ENCODE results near the gene FBRS. TPM values are rescaled to one million over a fixed set of nuclear protein-coding genes. Genes with fewer than 3 reads are reported as not detected.

Gene FBRS
- total and polyA plus RNA-seq, 2 of the 8 experiments (the other 6 are each of a cell fraction or from before 2014, with no cell fraction given): 2.4 to 13.9 TPM

DNA sequence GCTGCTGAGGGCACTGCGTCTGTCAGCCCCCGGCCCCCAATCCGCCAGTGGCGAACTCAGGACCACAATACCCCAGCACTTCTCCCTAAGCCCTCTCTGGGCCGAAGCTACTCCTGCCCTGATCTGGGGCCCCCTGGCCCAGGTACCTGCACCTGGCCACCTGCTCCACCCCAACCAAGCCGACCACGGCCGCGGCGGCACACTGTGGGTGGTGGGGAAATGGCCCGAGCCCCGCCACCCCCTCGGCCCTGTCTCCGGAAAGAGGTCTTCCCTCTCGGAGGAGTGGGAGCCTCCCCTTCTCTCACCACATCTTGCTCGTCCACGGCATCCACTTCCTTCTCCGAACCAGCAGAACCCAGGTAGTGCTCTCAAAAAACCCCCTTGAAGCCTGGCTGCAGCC lies 3.4 kb upstream of the FBRS start (continued):
- TF ChIP-seq, protein P1, sequence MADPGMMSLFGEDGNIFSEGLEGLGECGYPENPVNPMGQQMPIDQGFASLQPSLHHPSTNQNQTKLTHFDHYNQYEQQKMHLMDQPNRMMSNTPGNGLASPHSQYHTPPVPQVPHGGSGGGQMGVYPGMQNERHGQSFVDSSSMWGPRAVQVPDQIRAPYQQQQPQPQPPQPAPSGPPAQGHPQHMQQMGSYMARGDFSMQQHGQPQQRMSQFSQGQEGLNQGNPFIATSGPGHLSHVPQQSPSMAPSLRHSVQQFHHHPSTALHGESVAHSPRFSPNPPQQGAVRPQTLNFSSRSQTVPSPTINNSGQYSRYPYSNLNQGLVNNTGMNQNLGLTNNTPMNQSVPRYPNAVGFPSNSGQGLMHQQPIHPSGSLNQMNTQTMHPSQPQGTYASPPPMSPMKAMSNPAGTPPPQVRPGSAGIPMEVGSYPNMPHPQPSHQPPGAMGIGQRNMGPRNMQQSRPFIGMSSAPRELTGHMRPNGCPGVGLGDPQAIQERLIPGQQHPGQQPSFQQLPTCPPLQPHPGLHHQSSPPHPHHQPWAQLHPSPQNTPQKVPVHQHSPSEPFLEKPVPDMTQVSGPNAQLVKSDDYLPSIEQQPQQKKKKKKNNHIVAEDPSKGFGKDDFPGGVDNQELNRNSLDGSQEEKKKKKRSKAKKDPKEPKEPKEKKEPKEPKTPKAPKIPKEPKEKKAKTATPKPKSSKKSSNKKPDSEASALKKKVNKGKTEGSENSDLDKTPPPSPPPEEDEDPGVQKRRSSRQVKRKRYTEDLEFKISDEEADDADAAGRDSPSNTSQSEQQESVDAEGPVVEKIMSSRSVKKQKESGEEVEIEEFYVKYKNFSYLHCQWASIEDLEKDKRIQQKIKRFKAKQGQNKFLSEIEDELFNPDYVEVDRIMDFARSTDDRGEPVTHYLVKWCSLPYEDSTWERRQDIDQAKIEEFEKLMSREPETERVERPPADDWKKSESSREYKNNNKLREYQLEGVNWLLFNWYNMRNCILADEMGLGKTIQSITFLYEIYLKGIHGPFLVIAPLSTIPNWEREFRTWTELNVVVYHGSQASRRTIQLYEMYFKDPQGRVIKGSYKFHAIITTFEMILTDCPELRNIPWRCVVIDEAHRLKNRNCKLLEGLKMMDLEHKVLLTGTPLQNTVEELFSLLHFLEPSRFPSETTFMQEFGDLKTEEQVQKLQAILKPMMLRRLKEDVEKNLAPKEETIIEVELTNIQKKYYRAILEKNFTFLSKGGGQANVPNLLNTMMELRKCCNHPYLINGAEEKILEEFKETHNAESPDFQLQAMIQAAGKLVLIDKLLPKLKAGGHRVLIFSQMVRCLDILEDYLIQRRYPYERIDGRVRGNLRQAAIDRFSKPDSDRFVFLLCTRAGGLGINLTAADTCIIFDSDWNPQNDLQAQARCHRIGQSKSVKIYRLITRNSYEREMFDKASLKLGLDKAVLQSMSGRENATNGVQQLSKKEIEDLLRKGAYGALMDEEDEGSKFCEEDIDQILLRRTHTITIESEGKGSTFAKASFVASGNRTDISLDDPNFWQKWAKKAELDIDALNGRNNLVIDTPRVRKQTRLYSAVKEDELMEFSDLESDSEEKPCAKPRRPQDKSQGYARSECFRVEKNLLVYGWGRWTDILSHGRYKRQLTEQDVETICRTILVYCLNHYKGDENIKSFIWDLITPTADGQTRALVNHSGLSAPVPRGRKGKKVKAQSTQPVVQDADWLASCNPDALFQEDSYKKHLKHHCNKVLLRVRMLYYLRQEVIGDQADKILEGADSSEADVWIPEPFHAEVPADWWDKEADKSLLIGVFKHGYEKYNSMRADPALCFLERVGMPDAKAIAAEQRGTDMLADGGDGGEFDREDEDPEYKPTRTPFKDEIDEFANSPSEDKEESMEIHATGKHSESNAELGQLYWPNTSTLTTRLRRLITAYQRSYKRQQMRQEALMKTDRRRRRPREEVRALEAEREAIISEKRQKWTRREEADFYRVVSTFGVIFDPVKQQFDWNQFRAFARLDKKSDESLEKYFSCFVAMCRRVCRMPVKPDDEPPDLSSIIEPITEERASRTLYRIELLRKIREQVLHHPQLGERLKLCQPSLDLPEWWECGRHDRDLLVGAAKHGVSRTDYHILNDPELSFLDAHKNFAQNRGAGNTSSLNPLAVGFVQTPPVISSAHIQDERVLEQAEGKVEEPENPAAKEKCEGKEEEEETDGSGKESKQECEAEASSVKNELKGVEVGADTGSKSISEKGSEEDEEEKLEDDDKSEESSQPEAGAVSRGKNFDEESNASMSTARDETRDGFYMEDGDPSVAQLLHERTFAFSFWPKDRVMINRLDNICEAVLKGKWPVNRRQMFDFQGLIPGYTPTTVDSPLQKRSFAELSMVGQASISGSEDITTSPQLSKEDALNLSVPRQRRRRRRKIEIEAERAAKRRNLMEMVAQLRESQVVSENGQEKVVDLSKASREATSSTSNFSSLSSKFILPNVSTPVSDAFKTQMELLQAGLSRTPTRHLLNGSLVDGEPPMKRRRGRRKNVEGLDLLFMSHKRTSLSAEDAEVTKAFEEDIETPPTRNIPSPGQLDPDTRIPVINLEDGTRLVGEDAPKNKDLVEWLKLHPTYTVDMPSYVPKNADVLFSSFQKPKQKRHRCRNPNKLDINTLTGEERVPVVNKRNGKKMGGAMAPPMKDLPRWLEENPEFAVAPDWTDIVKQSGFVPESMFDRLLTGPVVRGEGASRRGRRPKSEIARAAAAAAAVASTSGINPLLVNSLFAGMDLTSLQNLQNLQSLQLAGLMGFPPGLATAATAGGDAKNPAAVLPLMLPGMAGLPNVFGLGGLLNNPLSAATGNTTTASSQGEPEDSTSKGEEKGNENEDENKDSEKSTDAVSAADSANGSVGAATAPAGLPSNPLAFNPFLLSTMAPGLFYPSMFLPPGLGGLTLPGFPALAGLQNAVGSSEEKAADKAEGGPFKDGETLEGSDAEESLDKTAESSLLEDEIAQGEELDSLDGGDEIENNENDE (IDR thresholded peaks at IDR 0.05; ENCODE audit: insufficient replicate concordance, low read length): no peak
- no peak for TF ChIP-seq SP2 (IDR thresholded peaks at IDR 0.05; ENCODE audit: low read length)
- TF ChIP-seq CEBPB (IDR thresholded peaks at IDR 0.05; ENCODE audit: low read depth, low read length): no peak
- TF ChIP-seq SP4 (IDR thresholded peaks at IDR 0.05; ENCODE audit: low read length): no peak
- no peak for TF ChIP-seq EZH2 (IDR thresholded peaks at IDR 0.05; ENCODE audit: low read depth, low read length, severe bottlenecking)
- TF ChIP-seq SP1 (IDR thresholded peaks at IDR 0.05; ENCODE audit: low read depth, low read length): no peak
- TF ChIP-seq SUZ12 (IDR thresholded peaks at IDR 0.05; ENCODE audit: low read length): no peak
- TF ChIP-seq CBX8 (IDR thresholded peaks at IDR 0.05; ENCODE audit: borderline replicate concordance, low read depth, low read length): no peak
